Muscle layer of colon (tissue), 2 donors: ENCODE data around the gene NKX6-1.

Experiments used
- H3K27ac ChIP-seq: one replicate; pipeline ENCODE4 v1.7.0; 2013; ENCODE audit warnings: low read depth, mild to moderate bottlenecking, low read length, moderate library complexity
- H3K27me3 ChIP-seq, 2 donors: one replicate each; pipeline ENCODE4 v1.7.0; 2013; ENCODE audit warnings: low read length in 2 of 2, mild to moderate bottlenecking in 2 of 2; ENCODE audit not compliant: insufficient read depth in 2 of 2, control insufficient read depth in 1 of 2
- H3K36me3 ChIP-seq: one replicate; pipeline ENCODE4 v1.7.0; 2013; ENCODE audit warnings: mild to moderate bottlenecking, low read length; ENCODE audit not compliant: insufficient read depth
- H3K4me1 ChIP-seq: one replicate; pipeline ENCODE4 v1.7.0; 2013; ENCODE audit warnings: mild to moderate bottlenecking, low read length; ENCODE audit not compliant: insufficient read depth
- H3K4me3 ChIP-seq, 2 donors: one replicate each; pipeline ENCODE4 v1.7.0; 2013; ENCODE audit warnings: low read length in 2 of 2, low read depth in 1 of 2, mild to moderate bottlenecking in 1 of 2, moderate library complexity in 1 of 2
- H3K9ac ChIP-seq: one replicate; pipeline ENCODE4 v1.7.0; 2013; ENCODE audit warnings: low read length
- H3K9me3 ChIP-seq: one replicate; pipeline ENCODE4 v1.7.0; 2013; ENCODE audit warnings: mild to moderate bottlenecking, low read length
- donor health status: abdominal sarcoma.
- donor health status: Adenocarcinoma of cecum.

NKX6-1 gene

GRCh38 chr4:84490663-84491062 is 8.4 kb downstream of the NKX6-1 start:
- Histone ChIP-seq H3K27me3 (peaks cover 70 to 73% of the 10 kb centered on the region in 2 donors), H3K9ac (no peak overlapping the region), H3K27ac (no peak overlapping the region), H3K36me3 (no peaks in the 10 kb centered on the region), H3K4me3 (no peak overlapping the region), H3K9me3 (peaks cover 18% of the 10 kb centered on the region), H3K4me1 (no peaks in the 10 kb centered on the region)

GRCh38 chr4:84484236-84484635 is 14.9 kb downstream of the NKX6-1 start:
- Histone ChIP-seq H3K9me3 (no peaks in the 10 kb centered on the region), H3K4me3 (no peak overlapping the region), H3K36me3 (no peaks in the 10 kb centered on the region), H3K4me1 (peaks cover 14% of the 10 kb centered on the region), H3K27me3 (peaks cover 53 to 68% of the 10 kb centered on the region in 2 donors), H3K27ac (no peak overlapping the region), H3K9ac (no peak overlapping the region)

- no peak overlapping the region for H3K27ac ChIP-seq
- peaks cover 52 to 68% of the 10 kb centered on the region in 2 donors for H3K27me3 ChIP-seq
- H3K9ac ChIP-seq, result no peak overlapping the region
- no peaks in the 10 kb centered on the region for H3K9me3 ChIP-seq
- no peaks in the 10 kb centered on the region for H3K36me3 ChIP-seq
- H3K4me1 ChIP-seq, result peaks cover 14% of the 10 kb centered on the region
- H3K4me3 ChIP-seq, result no peak overlapping the region
These were observed 15.4 kb downstream of the NKX6-1 start for GRCh38 chr4:84483688-84484087.

DNA sequence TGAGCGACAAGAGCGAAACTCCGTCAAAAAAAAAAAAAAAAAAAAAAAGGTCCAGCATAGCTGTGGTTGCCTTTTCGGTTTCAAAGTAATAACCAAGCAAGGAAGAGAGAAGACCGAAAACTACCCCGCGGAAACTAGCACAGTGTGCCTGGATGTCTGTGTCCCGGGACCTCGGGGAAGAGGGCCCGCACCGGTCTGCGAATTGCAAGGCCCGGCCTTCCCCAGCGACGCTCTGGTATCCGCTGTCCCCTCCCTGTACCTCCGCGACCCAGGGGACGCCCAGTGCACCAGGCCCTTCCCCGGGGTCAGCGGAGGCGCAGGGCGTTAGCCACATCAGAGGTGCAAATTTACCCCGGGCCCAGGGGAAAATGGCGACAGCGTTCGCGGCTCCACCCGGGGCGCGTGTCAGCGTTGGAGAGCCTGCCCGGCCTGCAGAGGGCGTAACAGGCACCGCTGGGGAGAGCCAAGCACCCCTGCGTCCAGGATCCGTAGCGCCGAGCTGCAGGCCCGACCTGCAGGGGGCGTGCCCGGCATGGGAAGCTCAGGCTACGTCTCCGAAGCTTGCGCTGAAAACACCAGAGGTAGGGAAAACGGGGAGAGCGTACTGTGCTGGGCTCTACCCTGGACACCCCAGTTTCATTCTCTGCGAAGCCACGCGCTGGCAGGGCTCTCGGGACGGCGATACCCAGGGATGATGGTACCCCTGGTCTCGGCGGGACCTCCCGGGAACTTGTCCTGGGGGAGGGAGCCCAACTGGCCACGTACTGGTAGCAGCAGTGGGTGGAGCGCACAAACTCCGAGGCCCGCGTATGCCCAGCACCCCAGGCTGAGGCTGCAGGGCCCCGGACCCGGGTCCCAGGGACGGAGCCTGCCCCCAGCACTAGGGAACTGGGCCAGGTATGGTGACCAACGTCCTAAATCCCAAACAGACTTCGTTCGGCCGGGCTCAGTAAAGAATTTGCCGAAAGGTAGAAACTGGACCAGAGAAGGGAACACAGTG is 16.2 kb downstream of the NKX6-1 start:
- H3K27me3 ChIP-seq, result peaks cover 52 to 62% of the 10 kb centered on the region in 2 donors

GRCh38 chr4:84481860-84482245 is 17.2 kb downstream of the NKX6-1 start:
- H3K4me3 ChIP-seq, result no peak overlapping the region
- no peaks in the 10 kb centered on the region for H3K9me3 ChIP-seq
- peaks cover 52 to 62% of the 10 kb centered on the region in 2 donors for H3K27me3 ChIP-seq
- H3K27ac ChIP-seq, result no peak overlapping the region
- H3K4me1 ChIP-seq, result peaks cover 14% of the 10 kb centered on the region
- no peaks in the 10 kb centered on the region for H3K36me3 ChIP-seq
- no peak overlapping the region for H3K9ac ChIP-seq

More for the DNA sequence above, 16.2 kb downstream of the NKX6-1 start:
- Histone ChIP-seq H3K27ac (no peak overlapping the region), H3K4me3 (no peak overlapping the region), H3K9ac (no peak overlapping the region), H3K4me1 (peaks cover 14% of the 10 kb centered on the region), H3K9me3 (no peaks in the 10 kb centered on the region), H3K36me3 (no peaks in the 10 kb centered on the region)

DNA sequence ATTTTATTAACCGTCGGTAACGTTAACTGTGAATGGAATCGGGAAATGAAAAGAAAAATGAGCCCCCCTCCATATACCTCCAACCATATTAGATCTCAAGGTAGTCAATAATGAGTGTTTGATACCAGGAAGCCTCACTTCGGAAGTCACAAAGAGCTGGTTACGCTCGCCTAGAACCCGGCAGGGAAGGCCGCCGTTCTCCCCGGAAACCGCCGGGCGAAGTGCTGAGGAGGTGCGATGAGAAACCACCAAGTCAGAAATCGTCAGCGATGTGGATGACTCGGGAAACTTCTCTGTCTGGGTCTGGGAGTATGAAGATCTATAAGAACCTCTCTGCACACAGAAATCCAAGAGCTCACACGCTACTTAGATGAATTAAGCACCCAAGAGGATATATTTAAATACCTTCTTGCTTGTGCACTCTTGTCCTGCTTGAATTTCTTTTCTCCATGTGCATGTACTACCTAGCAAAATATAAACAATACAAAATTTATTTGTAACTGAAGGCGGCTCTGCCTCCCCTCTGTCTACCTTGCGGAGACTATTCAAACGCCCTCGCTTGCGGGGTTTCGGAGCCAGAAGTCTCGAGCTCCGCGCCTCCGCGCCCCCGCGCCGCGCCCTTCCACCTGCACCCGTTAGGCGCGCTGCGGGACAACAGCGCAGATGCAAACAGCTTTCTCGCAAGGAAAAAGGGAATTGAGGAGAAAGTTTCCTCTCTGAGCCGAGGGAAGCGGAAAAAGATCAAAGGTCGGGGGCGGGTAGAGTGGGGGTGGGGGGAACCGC is 17.8 kb downstream of the NKX6-1 start:
- Histone ChIP-seq H3K9me3 (no peaks in the 10 kb centered on the region), H3K27ac (no peak overlapping the region), H3K9ac (no peak overlapping the region), H3K4me3 (no peak overlapping the region), H3K27me3 (peaks cover 52 to 62% of the 10 kb centered on the region in 2 donors), H3K36me3 (no peaks in the 10 kb centered on the region), H3K4me1 (peaks cover 14% of the 10 kb centered on the region)

DNA sequence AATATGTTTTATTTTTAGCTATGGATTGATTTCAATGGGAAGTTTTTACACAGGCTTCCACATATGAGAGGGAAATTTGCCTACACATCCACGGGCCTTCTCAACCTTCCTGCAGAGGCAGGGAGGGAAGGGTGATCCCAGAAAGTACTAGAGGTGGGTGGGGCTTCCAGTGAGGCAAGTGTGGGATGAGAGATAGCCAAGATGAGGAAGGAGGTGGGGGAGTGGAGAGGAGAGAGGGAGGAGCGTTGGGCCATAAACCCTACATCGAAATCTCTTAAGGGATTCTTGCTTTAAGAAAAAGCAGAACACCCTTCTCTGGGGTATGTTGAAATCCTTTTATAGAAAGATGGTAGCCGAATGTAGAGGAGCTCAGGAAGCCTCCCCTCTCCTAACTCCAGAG is 19.0 kb downstream of the NKX6-1 start:
- H3K9me3 ChIP-seq, result no peaks in the 10 kb centered on the region
- H3K27ac ChIP-seq, result no peak overlapping the region
- H3K4me1 ChIP-seq, result peaks cover 14% of the 10 kb centered on the region
- H3K27me3 ChIP-seq, result peaks cover 41 to 52% of the 10 kb centered on the region in 2 donors
- H3K36me3 ChIP-seq, result no peaks in the 10 kb centered on the region
- H3K4me3 ChIP-seq, result no peak overlapping the region
- no peak overlapping the region for H3K9ac ChIP-seq

GRCh38 chr4:84479663-84480062 is 19.4 kb downstream of the NKX6-1 start:
- H3K36me3 ChIP-seq, result no peaks in the 10 kb centered on the region
- no peak overlapping the region for H3K4me3 ChIP-seq
- H3K27me3 ChIP-seq, result peaks cover 37 to 49% of the 10 kb centered on the region in 2 donors

GRCh38 chr4:84477738-84478137 is 21.4 kb downstream of the NKX6-1 start:
- Histone ChIP-seq H3K4me1 (peaks cover 3% of the 10 kb centered on the region), H3K4me3 (no peak overlapping the region), H3K27me3 (peaks cover 18 to 30% of the 10 kb centered on the region in 2 donors), H3K9ac (no peak overlapping the region), H3K9me3 (no peaks in the 10 kb centered on the region), H3K27ac (no peak overlapping the region), H3K36me3 (no peaks in the 10 kb centered on the region)

More at GRCh38 chr4:84479663-84480062, 19.4 kb downstream of the NKX6-1 start:
- Histone ChIP-seq H3K4me1 (peaks cover 14% of the 10 kb centered on the region), H3K27ac (no peak overlapping the region), H3K9me3 (no peaks in the 10 kb centered on the region), H3K9ac (no peak overlapping the region)

GRCh38 chr4:84474107-84474506 is 25.0 kb downstream of the NKX6-1 start:
- Histone ChIP-seq H3K9me3 (no peaks in the 10 kb centered on the region), H3K9ac (no peak overlapping the region), H3K4me1 (no peaks in the 10 kb centered on the region), H3K27me3 (no peaks in the 10 kb centered on the region), H3K4me3 (no peak overlapping the region), H3K27ac (no peak overlapping the region), H3K36me3 (no peaks in the 10 kb centered on the region)

DNA sequence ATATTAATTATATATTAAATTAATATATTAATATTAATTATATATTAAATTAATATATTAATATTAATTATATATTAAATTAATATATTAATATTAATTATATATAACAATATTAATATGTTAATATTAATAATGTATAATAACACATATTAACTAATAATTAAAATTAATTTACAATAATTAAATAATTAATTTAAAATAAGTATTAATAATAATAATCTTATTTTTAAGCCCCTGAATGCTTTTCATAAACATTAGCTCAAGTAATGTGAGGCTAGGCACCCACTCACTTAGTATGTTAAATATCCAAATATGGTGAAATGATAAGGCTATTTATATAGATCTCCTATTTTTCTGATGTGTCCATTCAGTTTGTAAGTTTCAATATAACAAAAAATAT is 26.9 kb downstream of the NKX6-1 start:
- Histone ChIP-seq H3K9me3 (no peaks in the 10 kb centered on the region), H3K4me1 (no peaks in the 10 kb centered on the region), H3K27ac (no peak overlapping the region), H3K9ac (no peak overlapping the region), H3K36me3 (no peaks in the 10 kb centered on the region), H3K27me3 (no peaks in the 10 kb centered on the region), H3K4me3 (no peak overlapping the region)
